ENCODE measurements around the gene FBXL5. TPM values are rescaled to one million over a fixed set of nuclear protein-coding genes. Genes with fewer than 3 reads are reported as not detected.

The FBXL5 gene
- total RNA-seq, result 105 and 132 TPM in 2 replicates

- DNase-seq (ENCODE audit: low read depth), result no peak
Measured at GRCh38 chr4:15655223-15656037, at the start of gene FBXL5. FBXL5 (minus strand) TSS chr4:15655357; CDS start chr4:15655287, 70 bp downstream.

DNA sequence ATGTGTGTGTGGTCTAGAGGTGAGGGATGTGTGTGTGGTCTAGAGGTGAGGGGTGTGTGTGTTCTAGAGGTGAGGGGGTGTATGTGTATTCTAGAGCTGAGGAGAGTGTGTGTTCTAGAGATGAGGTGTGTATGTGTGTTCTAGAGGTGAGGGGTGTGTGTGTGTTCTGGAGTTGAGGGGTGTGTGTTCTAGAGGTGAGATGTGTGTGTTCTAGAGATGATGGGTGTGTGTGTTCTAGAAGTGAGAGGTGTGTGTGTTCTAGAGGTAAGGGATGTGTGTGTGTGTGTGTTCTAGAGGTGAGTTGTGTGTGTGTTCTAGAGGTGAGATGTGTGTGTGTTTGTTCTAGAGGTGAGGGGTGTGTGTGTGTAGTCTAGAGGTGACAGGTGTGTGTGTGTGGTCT, 49.0 kb upstream of the FBXL5 start:
- DNase-seq (ENCODE audit: low read depth), result no peak

DNA sequence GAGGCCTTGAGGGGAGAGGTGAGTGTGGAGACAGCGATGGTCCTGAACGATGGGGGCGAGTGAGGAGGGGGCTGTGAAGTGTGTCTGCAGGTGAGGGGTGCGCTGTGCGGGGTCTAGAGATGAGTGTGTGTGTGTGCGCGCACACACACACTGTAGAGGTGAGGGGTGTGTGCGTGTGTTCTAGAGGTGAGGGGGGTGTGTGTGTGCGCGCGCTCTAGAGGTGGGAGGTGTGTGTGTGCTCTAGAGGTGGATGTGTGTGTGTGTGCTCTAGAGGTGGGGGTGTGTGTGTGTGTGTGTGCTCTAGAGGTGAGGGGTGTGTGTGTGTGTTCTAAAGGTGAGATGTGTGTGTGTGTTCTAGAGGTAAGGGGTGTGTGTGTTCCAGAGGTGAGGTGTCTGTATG, 48.3 kb upstream of the FBXL5 start:
- no peak for DNase-seq (ENCODE audit: low read depth)

DNA sequence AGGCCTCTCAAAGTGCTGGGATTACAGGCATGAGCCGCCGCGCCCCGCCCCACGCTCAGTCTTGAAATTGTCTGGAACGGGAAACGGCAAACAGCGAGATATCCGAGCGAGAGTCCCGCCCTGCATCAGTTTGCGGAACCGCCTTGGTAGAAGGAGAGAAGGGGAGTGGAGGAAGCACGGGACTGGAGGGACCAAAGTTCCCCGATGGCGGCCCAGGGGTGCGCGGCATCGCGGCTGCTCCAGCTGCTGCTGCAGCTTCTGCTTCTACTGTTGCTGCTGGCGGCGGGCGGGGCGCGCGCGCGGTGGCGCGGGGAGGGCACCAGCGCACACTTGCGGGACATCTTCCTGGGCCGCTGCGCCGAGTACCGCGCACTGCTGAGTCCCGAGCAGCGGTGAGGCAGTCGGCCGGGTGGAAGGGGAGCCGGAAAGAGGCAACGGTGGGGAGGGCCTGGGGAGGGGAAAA, 47.8 kb upstream of the FBXL5 start, which contains the start of gene BST1:
TSS of gene BST1 (plus strand) at position 125 of the 463 bp plus-strand sequence. CDS start at position 205, 80 bp downstream.
- DNase-seq (ENCODE audit: low read depth), result no peak

GRCh38 chr4:15696866-15697265, 41.7 kb upstream of the FBXL5 start:
- no peak for DNase-seq (ENCODE audit: low read depth)

GRCh38 chr4:15695729-15696128, 40.6 kb upstream of the FBXL5 start:
- no peak for DNase-seq (ENCODE audit: low read depth)

DNA sequence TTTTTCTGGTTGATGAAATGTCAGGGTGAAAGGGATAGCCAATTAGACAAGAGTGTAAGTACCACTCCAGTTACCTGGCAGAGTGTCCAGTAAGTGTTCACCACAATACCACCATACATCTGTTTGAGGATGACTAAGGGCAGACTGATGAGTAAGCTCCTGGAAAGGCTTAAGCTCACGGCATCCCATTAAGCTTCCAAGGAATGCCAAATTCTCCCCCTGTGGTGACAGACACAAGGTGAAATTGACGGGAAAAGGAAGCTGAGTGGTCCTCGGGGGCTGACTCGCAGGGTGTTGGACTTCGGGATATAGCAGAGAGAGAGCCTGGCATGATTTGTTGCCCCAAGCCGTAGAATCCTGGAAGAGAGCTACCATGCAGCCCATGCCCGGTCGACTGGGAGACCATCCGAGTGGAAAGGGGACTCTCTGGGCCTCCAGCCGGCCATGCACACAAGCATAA, 40.1 kb upstream of the FBXL5 start:
- peak; percentile 98 for DNase-seq (ENCODE audit: low read depth)

DNA sequence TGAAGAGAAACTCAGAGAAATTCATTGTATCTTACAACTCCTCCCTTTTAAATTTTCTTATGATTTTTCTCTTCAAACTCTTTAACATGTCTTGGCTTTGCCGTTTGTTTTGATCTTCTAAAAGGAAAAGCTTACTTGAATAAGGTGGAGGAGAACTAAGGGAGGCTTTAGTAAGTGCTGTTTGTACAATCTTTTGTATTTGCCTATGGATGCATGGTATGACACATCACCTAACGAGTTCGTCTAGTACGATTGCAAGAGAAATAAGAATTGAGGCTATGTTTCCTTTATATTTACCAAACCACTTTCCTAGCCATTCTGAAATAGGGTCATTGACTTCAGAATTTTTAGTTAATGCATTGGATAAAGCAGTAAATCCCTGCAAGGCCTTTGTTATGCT, 39.3 kb upstream of the FBXL5 start:
- DNase-seq (ENCODE audit: low read depth), result peak; percentile 72

- no peak for DNase-seq (ENCODE audit: low read depth)
Measured at GRCh38 chr4:15692602-15693001, 37.4 kb upstream of the FBXL5 start.

DNA sequence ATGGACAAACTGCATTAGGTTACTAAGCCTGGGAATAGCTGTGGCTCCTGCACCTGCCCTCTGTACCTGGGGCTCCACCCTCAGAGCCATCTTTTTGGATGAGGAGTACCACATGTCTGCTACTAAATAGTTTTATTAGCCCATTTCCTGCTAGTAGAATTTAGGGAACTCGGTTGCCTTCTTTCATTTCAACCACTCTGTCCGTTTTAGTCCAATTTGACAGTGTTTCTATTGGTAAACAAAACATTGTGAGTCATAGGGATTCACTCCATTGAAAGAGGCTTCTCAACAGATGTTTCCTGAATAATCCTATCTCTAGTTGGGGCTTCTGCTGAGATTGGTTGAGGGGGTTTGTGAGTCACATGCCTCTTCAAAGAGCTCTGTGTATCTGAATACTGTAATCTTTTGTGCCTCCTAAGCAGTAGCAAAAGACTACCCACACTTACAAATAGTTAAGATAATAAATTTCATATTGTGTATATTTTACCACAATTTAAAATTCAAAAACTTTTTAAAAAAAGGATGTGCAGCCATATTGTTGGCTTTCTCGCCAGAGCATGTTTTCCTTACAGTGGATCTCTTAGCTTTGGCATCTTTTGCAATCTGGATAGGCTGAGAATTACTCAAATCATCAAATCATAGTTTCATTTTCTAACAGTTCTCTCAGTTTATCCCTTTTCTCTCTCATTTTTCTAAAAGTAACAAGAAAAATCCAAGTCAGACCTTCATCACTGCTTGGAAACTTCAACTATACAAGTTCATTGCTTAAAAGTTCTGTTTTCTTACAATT, 36.4 kb upstream of the FBXL5 start:
- no peak for DNase-seq (ENCODE audit: low read depth)

DNA sequence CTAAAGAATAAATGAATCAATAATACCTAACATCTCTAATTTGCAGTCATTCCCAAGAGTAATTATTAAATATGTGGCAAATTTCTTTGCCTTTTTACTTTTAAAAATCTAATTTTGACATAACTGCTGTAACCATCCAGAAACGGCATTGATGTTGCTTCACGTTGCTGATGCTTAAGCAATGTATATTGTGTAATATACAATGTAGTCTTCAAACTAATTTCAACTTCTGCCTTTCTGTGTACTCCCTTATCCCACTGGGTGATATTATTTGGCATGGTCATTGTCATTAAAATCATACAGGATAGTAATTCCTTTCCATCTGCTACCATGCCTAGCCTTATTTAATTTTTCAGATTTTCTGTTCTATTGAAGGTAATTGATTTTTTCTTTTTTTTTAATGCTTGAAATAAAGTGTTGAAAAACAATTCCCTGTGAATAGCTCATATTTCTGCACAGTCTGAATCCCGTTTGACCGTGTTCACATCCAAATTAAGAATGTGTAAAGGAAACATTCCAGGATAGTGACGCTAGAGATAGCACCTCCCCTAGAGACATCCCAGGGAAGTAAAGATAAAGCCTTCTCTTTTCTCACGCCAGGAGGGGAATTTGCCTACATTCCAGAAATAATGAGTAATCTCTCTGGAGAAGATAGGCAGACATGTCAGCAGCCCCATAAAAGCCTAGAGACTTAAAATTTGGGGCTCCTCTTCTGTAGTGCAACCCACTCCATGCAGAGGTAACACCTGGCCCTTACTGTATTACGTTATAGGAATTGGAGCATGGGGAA, 35.1 kb upstream of the FBXL5 start:
- DNase-seq (ENCODE audit: low read depth), result peak; percentile 89

- DNase-seq (ENCODE audit: low read depth), result peak; percentile 52
Measured at GRCh38 chr4:15689540-15689939, 34.4 kb upstream of the FBXL5 start.

- DNase-seq (ENCODE audit: low read depth), result no peak
Measured at GRCh38 chr4:15688051-15688450, 32.9 kb upstream of the FBXL5 start.

DNA sequence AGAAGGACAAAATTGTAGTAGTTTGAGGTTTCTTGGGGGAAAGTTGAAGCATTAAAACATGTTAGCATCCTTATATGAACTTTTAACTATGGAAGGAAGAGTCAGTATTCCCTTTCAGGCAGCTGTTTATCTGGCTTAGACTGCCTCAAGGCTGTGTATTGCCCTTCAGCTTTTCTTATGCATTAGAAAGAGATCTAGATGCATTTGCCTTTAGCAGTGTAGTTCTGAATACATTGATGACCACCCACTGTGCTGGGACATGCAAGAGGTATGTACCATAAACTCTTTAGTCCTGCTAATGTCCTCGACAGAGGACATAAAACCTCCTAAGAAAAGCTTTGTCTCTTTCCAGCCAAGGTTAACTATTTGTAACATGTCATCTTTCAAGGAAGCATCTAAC, 29.3 kb upstream of the FBXL5 start:
- no peak for DNase-seq (ENCODE audit: low read depth)

DNA sequence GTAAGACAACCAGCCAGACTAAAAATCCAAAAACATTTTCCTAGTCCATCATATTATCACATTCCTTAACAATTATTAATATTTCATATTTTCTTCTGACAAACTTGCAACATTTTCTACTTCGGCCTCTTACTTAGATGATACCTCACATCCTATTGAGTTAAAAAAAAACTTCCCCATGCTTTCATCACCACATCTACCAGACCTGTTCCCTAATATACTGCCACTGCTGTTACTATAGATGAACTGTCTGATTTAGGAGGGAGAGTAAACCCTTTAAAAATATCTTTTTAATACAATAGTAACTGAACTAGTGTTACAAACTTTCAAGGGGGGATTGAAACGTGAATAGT, 28.0 kb upstream of the FBXL5 start:
- DNase-seq (ENCODE audit: low read depth), result no peak

GRCh38 chr4:15682242-15683142, 27.3 kb upstream of the FBXL5 start:
- no peak for DNase-seq (ENCODE audit: low read depth)

- peak; percentile 93 for DNase-seq (ENCODE audit: low read depth)
Measured at GRCh38 chr4:15681372-15682241, 26.4 kb upstream of the FBXL5 start, which contains the start of gene FAM200B. FAM200B (plus strand) TSS chr4:15681827; CDS start chr4:15686978, 5,151 bp downstream.

DNA sequence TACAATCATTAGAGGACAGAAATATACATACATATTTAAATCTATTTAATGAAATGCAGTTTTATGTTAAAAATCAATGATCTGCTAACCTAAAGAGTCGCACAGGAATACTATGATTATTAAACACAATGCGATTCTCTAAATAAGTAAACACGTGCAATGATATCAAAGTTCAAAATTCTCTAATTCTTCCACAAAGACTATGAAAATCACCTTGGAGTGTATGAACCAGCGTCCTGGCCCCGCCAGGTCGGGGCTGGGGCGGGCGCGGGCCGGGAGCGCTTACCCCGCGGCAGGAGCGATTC, 25.9 kb upstream of the FBXL5 start:
- DNase-seq (ENCODE audit: low read depth), result no peak

DNA sequence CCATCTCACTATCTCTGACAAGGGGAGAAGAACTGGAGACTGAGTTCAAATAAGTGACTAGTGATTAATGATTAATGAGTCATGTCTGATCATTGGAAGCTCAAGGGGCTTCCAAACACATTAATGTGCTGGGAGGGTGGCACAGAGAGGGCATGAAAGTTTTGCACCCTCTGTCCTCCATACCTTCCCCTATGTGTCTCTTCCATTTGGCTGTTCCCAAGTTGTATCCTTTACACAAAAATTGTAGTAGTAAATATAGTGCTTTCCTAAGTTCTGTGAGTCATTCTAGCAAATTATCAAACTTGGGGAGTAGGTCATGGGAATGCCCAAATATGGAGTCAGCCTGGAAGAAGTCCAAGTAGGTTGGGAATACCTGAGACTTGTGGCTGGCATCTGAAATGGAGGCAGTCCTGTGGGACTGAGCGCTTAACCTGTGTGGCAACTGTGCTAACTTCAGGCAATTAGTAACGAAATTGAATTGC, 22.4 kb upstream of the FBXL5 start:
- DNase-seq (ENCODE audit: low read depth), result peak; percentile 100

DNA sequence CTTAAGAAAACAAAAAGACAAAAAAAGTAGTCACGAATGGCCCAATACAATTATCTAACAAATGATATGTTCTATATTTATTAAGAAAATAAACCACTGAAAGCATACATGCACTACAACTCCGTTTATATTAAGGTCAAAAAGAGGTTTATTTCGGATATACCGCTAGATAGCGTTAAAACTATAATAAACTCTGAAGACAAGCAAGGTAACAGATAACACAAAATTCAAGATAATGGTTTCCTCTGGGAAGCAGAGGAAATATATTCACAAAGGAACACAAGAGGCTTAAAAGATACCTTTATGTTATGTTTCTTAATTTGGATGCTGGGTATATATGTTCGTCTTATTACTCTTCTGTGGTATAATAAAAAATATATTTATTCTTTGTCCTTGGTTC, 21.7 kb upstream of the FBXL5 start:
- DNase-seq (ENCODE audit: low read depth), result no peak
